ENCODE data around the gene NCKAP5L.

The NCKAP5L gene

DNA sequence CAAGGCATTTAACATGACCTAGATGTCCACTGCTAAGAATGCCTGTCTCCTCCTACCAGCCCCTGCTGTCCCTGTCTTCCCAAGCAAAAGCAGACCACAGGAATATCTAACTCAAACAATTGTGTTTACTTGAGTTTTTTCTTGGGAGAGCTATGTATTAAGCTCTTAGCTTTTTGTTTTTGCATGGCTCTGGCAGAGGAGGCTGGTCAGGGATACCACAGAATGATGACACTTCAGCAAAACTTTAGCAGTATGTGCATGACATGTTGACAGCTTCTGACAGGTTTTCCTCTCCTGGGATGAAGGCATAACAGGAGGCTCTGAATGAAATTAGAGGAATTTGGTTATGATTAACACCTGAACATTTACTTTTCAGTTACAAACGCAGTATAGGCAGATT is 79.9 kb downstream of the NCKAP5L start:
- TF ChIP-seq, protein P1, sequence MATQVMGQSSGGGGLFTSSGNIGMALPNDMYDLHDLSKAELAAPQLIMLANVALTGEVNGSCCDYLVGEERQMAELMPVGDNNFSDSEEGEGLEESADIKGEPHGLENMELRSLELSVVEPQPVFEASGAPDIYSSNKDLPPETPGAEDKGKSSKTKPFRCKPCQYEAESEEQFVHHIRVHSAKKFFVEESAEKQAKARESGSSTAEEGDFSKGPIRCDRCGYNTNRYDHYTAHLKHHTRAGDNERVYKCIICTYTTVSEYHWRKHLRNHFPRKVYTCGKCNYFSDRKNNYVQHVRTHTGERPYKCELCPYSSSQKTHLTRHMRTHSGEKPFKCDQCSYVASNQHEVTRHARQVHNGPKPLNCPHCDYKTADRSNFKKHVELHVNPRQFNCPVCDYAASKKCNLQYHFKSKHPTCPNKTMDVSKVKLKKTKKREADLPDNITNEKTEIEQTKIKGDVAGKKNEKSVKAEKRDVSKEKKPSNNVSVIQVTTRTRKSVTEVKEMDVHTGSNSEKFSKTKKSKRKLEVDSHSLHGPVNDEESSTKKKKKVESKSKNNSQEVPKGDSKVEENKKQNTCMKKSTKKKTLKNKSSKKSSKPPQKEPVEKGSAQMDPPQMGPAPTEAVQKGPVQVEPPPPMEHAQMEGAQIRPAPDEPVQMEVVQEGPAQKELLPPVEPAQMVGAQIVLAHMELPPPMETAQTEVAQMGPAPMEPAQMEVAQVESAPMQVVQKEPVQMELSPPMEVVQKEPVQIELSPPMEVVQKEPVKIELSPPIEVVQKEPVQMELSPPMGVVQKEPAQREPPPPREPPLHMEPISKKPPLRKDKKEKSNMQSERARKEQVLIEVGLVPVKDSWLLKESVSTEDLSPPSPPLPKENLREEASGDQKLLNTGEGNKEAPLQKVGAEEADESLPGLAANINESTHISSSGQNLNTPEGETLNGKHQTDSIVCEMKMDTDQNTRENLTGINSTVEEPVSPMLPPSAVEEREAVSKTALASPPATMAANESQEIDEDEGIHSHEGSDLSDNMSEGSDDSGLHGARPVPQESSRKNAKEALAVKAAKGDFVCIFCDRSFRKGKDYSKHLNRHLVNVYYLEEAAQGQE (IDR thresholded peaks at IDR 0.05; ENCODE audit: insufficient read depth in 1 of 2, low read depth in 2 of 2, low read length in 2 of 2), result no peak
- TF ChIP-seq TAF1 (IDR thresholded peaks at IDR 0.05; ENCODE audit: borderline replicate concordance, insufficient read depth, low read length) (no peak), POLR2AphosphoS5 (IDR thresholded peaks at IDR 0.05; ENCODE audit: low read depth, low read length) (no peak), FOXP2 (optimal IDR thresholded peaks at IDR 0.05; ENCODE audit: borderline replicate concordance, extremely low read depth, extremely low read length, insufficient read depth) (no peak), SIN3A (IDR thresholded peaks at IDR 0.05; ENCODE audit: borderline replicate concordance, insufficient read depth, low read length) (no peak)

GRCh38 chr12:49744363-49744885 is 83.8 kb downstream of the NCKAP5L start:
- TF ChIP-seq, protein P1 (IDR thresholded peaks at IDR 0.05; ENCODE audit: insufficient read depth in 1 of 2, low read depth in 2 of 2, low read length in 2 of 2), result no peak
- TF ChIP-seq FOXP2 (optimal IDR thresholded peaks at IDR 0.05; ENCODE audit: borderline replicate concordance, extremely low read depth, extremely low read length, insufficient read depth), result no peak
- no peak for TF ChIP-seq TAF1 (IDR thresholded peaks at IDR 0.05; ENCODE audit: borderline replicate concordance, insufficient read depth, low read length)
- no peak for TF ChIP-seq POLR2AphosphoS5 (IDR thresholded peaks at IDR 0.05; ENCODE audit: low read depth, low read length)
- no peak for TF ChIP-seq SIN3A (IDR thresholded peaks at IDR 0.05; ENCODE audit: borderline replicate concordance, insufficient read depth, low read length)

GRCh38 chr12:49741882-49742620 is 86.2 kb downstream of the NCKAP5L start:
- TF ChIP-seq TAF1 (IDR thresholded peaks at IDR 0.05; ENCODE audit: borderline replicate concordance, insufficient read depth, low read length), result peak; percentile 42; the same call in 1 of the 2 replicates
- TF ChIP-seq, protein P1 (IDR thresholded peaks at IDR 0.05; ENCODE audit: insufficient read depth in 1 of 2, low read depth in 2 of 2, low read length in 2 of 2), result no peak
- TF ChIP-seq FOXP2 (optimal IDR thresholded peaks at IDR 0.05; ENCODE audit: borderline replicate concordance, extremely low read depth, extremely low read length, insufficient read depth), result peak; percentile 16
- no peak for TF ChIP-seq SIN3A (IDR thresholded peaks at IDR 0.05; ENCODE audit: borderline replicate concordance, insufficient read depth, low read length)
- TF ChIP-seq POLR2AphosphoS5 (IDR thresholded peaks at IDR 0.05; ENCODE audit: low read depth, low read length), result peak; percentile 35; the same call in 1 of the 2 replicates
